PFSK-1 (cell line): ENCODE measurements around the gene U2AF2.

Experiments
- POLR2AphosphoS5 ChIP-seq: IDR thresholded peaks from 2 replicates; pipeline ENCODE4 v1.6.1; 2012; ENCODE audit warnings: low read depth, mild to moderate bottlenecking, control low read depth, low read length, moderate library complexity
- TF ChIP-seq, protein P1 (sequence below), 2 experiments: IDR thresholded peaks; 2 replicates each; pipeline versions ENCODE4 v1.6.1 to v1.8.0; 2011 to 2012; ENCODE audit warnings: low read depth in 2 of 2, low read length in 2 of 2, control low read depth in 1 of 2, inconsistent platforms in 1 of 2, mild to moderate bottlenecking in 1 of 2, moderate library complexity in 1 of 2; ENCODE audit not compliant: insufficient read depth in 1 of 2

DNA sequence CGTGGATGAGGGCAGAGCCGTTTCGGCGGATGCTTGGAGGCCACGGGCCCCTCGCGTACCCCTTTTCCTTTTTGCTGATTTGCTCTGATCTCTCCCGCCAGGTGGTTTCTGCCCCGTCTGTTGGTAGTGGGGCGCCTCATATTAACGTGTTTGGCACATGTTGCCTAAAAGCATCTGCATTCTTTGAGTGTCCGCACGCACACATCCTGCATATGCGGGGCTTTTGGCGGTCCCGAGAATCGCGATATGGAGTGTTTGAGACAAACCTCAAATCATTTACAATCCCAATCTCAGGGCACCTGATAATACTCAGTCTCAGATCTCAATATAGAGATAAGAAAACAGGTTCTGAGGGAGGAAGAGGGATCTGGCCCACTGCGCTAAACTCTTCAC is 809 bp downstream of the U2AF2 start:
- no peak for TF ChIP-seq POLR2AphosphoS5
- TF ChIP-seq, protein P1, sequence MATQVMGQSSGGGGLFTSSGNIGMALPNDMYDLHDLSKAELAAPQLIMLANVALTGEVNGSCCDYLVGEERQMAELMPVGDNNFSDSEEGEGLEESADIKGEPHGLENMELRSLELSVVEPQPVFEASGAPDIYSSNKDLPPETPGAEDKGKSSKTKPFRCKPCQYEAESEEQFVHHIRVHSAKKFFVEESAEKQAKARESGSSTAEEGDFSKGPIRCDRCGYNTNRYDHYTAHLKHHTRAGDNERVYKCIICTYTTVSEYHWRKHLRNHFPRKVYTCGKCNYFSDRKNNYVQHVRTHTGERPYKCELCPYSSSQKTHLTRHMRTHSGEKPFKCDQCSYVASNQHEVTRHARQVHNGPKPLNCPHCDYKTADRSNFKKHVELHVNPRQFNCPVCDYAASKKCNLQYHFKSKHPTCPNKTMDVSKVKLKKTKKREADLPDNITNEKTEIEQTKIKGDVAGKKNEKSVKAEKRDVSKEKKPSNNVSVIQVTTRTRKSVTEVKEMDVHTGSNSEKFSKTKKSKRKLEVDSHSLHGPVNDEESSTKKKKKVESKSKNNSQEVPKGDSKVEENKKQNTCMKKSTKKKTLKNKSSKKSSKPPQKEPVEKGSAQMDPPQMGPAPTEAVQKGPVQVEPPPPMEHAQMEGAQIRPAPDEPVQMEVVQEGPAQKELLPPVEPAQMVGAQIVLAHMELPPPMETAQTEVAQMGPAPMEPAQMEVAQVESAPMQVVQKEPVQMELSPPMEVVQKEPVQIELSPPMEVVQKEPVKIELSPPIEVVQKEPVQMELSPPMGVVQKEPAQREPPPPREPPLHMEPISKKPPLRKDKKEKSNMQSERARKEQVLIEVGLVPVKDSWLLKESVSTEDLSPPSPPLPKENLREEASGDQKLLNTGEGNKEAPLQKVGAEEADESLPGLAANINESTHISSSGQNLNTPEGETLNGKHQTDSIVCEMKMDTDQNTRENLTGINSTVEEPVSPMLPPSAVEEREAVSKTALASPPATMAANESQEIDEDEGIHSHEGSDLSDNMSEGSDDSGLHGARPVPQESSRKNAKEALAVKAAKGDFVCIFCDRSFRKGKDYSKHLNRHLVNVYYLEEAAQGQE (IDR thresholded peaks at IDR 0.05; ENCODE audit: insufficient read depth in 1 of 2, low read depth in 2 of 2, low read length in 2 of 2): no peak
